ENCODE results near the gene RBBP7.

DNA sequence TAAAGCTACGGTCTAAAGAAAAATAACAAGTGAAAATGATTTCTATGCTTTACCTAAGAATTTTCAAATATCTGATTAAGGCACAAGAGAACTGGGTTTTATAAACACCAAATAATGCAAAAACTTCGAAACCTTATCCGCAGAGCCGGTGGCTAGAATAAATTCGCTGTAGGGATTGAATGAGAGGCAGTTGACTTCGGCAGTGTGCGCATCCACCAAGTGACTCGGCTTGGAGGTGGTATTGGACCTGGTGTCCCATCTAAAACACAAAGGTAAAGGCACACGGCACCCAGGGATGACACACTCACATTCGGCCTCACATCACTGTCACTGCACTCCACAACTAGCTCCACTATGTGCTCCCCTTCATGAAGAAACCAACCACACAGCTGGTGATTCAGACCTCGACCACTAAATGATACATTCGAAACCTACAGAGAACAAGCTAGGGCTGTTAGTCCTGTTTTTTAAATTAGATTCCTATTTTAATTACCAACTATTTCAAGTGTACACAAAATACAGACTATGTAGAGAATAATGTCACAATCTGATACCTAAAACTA, 17.5 kb downstream of the RBBP7 start:
- TF ChIP-seq POLR2A (IDR thresholded peaks at IDR 0.05), result no peak
- TF ChIP-seq, protein P1, sequence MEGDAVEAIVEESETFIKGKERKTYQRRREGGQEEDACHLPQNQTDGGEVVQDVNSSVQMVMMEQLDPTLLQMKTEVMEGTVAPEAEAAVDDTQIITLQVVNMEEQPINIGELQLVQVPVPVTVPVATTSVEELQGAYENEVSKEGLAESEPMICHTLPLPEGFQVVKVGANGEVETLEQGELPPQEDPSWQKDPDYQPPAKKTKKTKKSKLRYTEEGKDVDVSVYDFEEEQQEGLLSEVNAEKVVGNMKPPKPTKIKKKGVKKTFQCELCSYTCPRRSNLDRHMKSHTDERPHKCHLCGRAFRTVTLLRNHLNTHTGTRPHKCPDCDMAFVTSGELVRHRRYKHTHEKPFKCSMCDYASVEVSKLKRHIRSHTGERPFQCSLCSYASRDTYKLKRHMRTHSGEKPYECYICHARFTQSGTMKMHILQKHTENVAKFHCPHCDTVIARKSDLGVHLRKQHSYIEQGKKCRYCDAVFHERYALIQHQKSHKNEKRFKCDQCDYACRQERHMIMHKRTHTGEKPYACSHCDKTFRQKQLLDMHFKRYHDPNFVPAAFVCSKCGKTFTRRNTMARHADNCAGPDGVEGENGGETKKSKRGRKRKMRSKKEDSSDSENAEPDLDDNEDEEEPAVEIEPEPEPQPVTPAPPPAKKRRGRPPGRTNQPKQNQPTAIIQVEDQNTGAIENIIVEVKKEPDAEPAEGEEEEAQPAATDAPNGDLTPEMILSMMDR (IDR thresholded peaks at IDR 0.05), result no peak
